BLaER1 treated with 17β-estradiol and CSF1 and Interleukin-3, amounts not matched to agents 10 nM and 100 nM (cell line): ENCODE results near the gene MIR17HG.
A peak's percentile ranks its signal among the peaks of the same experiment; 100 is the strongest.

Experiments
- H3K27ac ChIP-seq, 11 experiments: shearing (Covaris generic); formaldehyde crosslinking; 2 replicates each; pipeline ENCODE4 v1.8.1; 2022
- H3K27me3 ChIP-seq, 11 experiments: shearing (Covaris generic); formaldehyde crosslinking; 2 replicates each; pipeline ENCODE4 v1.8.1; 2022
- H3K36me3 ChIP-seq, 11 experiments: shearing (Covaris generic); formaldehyde crosslinking; 2 replicates each; pipeline ENCODE4 v1.8.1; 2022
- H3K4me1 ChIP-seq, 10 experiments: shearing (Covaris generic); formaldehyde crosslinking; 2 replicates each; pipeline ENCODE4 v1.8.1; 2022
- H3K4me2 ChIP-seq, 11 experiments: shearing (Covaris generic); formaldehyde crosslinking; 2 replicates each; pipeline ENCODE4 v1.8.1; 2022
- H3K4me3 ChIP-seq, 10 experiments: shearing (Covaris generic); formaldehyde crosslinking; 2 replicates each; pipeline ENCODE4 v1.8.1; 2022
- H3K9ac ChIP-seq, 11 experiments: shearing (Covaris generic); formaldehyde crosslinking; 2 replicates each; pipeline ENCODE4 v1.8.1; 2022
- H3K9me3 ChIP-seq, 11 experiments: shearing (Covaris generic); formaldehyde crosslinking; replicated peaks in 1 of 11; 2 replicates each; pipeline ENCODE4 v1.8.1; 2022
- H4K20me1 ChIP-seq, 11 experiments: shearing (Covaris generic); formaldehyde crosslinking; 2 replicates each; pipeline ENCODE4 v1.8.1; 2022
- Cebpa-rat ChIP-seq, 11 experiments: shearing (Covaris generic); IDR thresholded peaks; 2 replicates each; pipeline ENCODE4 v1.8.1; 2022

MIR17HG gene

GRCh38 chr13:91329733-91330132, 17.8 kb upstream of the MIR17HG start:
- no peak for TF ChIP-seq Cebpa-rat (IDR thresholded peaks at IDR 0.05)
- Histone ChIP-seq H3K27me3 (no peaks in the 10 kb centered on the region), H3K9me3 (no peaks in the 10 kb centered on the region), H3K4me2 (no peak overlapping the region), H4K20me1 (no peaks in the 10 kb centered on the region), H3K9ac (no peak overlapping the region), H3K36me3 (no peaks in the 10 kb centered on the region), H3K4me1 (0 out of 20 replicates have a peak, but pooled peaks cover 0 to 3% (median 0%) of the 10 kb centered on the region in 10 experiments), H3K4me3 (no peak overlapping the region), H3K27ac (no peak overlapping the region)

GRCh38 chr13:91331047-91331915, 16.2 kb upstream of the MIR17HG start:
- Histone ChIP-seq H3K27ac (no peak overlapping the region), H4K20me1 (no peaks in the 10 kb centered on the region), H3K4me2 (no peak overlapping the region), H3K4me3 (no peak overlapping the region), H3K4me1 (0 out of 20 replicates have a peak, but pooled peaks cover 0 to 3% (median 0%) of the 10 kb centered on the region in 10 experiments), H3K36me3 (no peaks in the 10 kb centered on the region), H3K9me3 (no peaks in the 10 kb centered on the region), H3K9ac (no peak overlapping the region), H3K27me3 (no peaks in the 10 kb centered on the region)
- TF ChIP-seq Cebpa-rat (IDR thresholded peaks at IDR 0.05), result no peak

GRCh38 chr13:91346062-91346461, 1.4 kb upstream of the MIR17HG start:
- Histone ChIP-seq H4K20me1 (peaks cover 11 to 29% (median 19%) of the 10 kb centered on the region in 11 experiments; a peak in 21 of 22 replicates), H3K4me3 (no peak overlapping the region), H3K9me3 (no peaks in the 10 kb centered on the region), H3K9ac (no peak overlapping the region), H3K27ac (no peak overlapping the region), H3K4me2 (no peak overlapping the region; a peak in 2 of 22 replicates), H3K36me3 (peaks cover 12 to 21% (median 18%) of the 10 kb centered on the region in 11 experiments; a peak in 20 of 22 replicates), H3K27me3 (no peaks in the 10 kb centered on the region), H3K4me1 (peaks cover 8 to 20% (median 18%) of the 10 kb centered on the region in 10 experiments)
- no peak for TF ChIP-seq Cebpa-rat (IDR thresholded peaks at IDR 0.05)

GRCh38 chr13:91346850-91347201, 661 bp upstream of the MIR17HG start:
- no peaks in the 10 kb centered on the region for H3K27me3 ChIP-seq
- H3K4me2 ChIP-seq, result peak overlapping the region; percentile 79 to 97 (median 91)
- H3K4me1 ChIP-seq, result peaks cover 12 to 28% (median 25%) of the 10 kb centered on the region in 10 experiments
- H4K20me1 ChIP-seq, result peaks cover 19 to 37% (median 27%) of the 10 kb centered on the region in 11 experiments; a peak in 21 of 22 replicates
- peak overlapping the region; percentile 90 to 99 (median 97) for H3K4me3 ChIP-seq
- H3K9ac ChIP-seq, result peak overlapping the region; percentile 98 to 100 (median 100)
- H3K36me3 ChIP-seq, result peaks cover 19 to 29% (median 26%) of the 10 kb centered on the region in 11 experiments; a peak in 21 of 22 replicates
- no peaks in the 10 kb centered on the region for H3K9me3 ChIP-seq
- H3K27ac ChIP-seq, result peak overlapping the region in 10 of 11 experiments; percentile 97 to 100 (median 100); a peak in 21 of 22 replicates
- TF ChIP-seq Cebpa-rat (IDR thresholded peaks at IDR 0.05), result no peak

GRCh38 chr13:91347996-91348905, 764 bp downstream of the MIR17HG start:
- Histone ChIP-seq H3K36me3 (peaks cover 33 to 43% (median 40%) of the 10 kb centered on the region in 11 experiments; a peak in 21 of 22 replicates), H4K20me1 (peaks cover 30 to 51% (median 41%) of the 10 kb centered on the region in 11 experiments; a peak in 21 of 22 replicates)

GRCh38 chr13:91348906-91349435, 1.5 kb downstream of the MIR17HG start:
- Histone ChIP-seq H3K4me1 (peaks cover 16 to 40% (median 36%) of the 10 kb centered on the region in 10 experiments), H3K4me3 (peak overlapping the region; percentile 90 to 99 (median 97)), H3K36me3 (peaks cover 40 to 50% (median 47%) of the 10 kb centered on the region in 11 experiments), H3K9me3 (no peaks in the 10 kb centered on the region), H4K20me1 (peaks cover 36 to 58% (median 48%) of the 10 kb centered on the region in 11 experiments; a peak in 21 of 22 replicates), H3K4me2 (peak overlapping the region; percentile 80 to 99 (median 90); a peak in 21 of 22 replicates), H3K27me3 (no peaks in the 10 kb centered on the region), H3K27ac (peak overlapping the region; percentile 92 to 100 (median 99)), H3K9ac (peak overlapping the region; percentile 98 to 100 (median 100))
- TF ChIP-seq Cebpa-rat (IDR thresholded peaks at IDR 0.05), result no peak

More at GRCh38 chr13:91347996-91348905, 764 bp downstream of the MIR17HG start:
- TF ChIP-seq Cebpa-rat (IDR thresholded peaks at IDR 0.05), result no peak
- peak overlapping the region; percentile 92 to 100 (median 99) for H3K27ac ChIP-seq
- H3K9ac ChIP-seq, result peak overlapping the region; percentile 98 to 100 (median 100)
- H3K9me3 ChIP-seq, result no peaks in the 10 kb centered on the region
- peaks cover 16 to 40% (median 36%) of the 10 kb centered on the region in 10 experiments for H3K4me1 ChIP-seq
- H3K4me3 ChIP-seq, result peak overlapping the region; percentile 90 to 99 (median 97)
- H3K27me3 ChIP-seq, result no peaks in the 10 kb centered on the region
- H3K4me2 ChIP-seq, result peak overlapping the region in 10 of 11 experiments; percentile 42 to 97 (median 90); a peak in 18 of 22 replicates

GRCh38 chr13:91349992-91350911, 2.8 kb downstream of the MIR17HG start:
- Histone ChIP-seq H3K4me1 (peaks cover 16 to 40% (median 36%) of the 10 kb centered on the region in 10 experiments), H4K20me1 (peaks cover 42 to 71% (median 61%) of the 10 kb centered on the region in 11 experiments; a peak in 21 of 22 replicates), H3K9ac (peak overlapping the region; percentile 98 to 100 (median 100)), H3K9me3 (no peaks in the 10 kb centered on the region), H3K4me3 (peak overlapping the region; percentile 90 to 99 (median 97)), H3K27ac (peak overlapping the region; percentile 19 to 100 (median 99); a peak in 20 of 22 replicates), H3K4me2 (peak overlapping the region; percentile 80 to 99 (median 90)), H3K36me3 (peaks cover 53 to 63% (median 60%) of the 10 kb centered on the region in 11 experiments), H3K27me3 (no peaks in the 10 kb centered on the region)
- TF ChIP-seq Cebpa-rat (IDR thresholded peaks at IDR 0.05), result no peak
